Measurements from ENCODE around the gene DOP1A.

- TF ChIP-seq, protein P1, sequence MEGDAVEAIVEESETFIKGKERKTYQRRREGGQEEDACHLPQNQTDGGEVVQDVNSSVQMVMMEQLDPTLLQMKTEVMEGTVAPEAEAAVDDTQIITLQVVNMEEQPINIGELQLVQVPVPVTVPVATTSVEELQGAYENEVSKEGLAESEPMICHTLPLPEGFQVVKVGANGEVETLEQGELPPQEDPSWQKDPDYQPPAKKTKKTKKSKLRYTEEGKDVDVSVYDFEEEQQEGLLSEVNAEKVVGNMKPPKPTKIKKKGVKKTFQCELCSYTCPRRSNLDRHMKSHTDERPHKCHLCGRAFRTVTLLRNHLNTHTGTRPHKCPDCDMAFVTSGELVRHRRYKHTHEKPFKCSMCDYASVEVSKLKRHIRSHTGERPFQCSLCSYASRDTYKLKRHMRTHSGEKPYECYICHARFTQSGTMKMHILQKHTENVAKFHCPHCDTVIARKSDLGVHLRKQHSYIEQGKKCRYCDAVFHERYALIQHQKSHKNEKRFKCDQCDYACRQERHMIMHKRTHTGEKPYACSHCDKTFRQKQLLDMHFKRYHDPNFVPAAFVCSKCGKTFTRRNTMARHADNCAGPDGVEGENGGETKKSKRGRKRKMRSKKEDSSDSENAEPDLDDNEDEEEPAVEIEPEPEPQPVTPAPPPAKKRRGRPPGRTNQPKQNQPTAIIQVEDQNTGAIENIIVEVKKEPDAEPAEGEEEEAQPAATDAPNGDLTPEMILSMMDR (IDR thresholded peaks at IDR 0.05), result peak; percentile 91
- no peak for TF ChIP-seq EZH2phosphoT487 (IDR thresholded peaks at IDR 0.05)
Measured at GRCh38 chr6:83057705-83058321, 9.7 kb upstream of the DOP1A start.
